NCI-H748 (cell line): ENCODE data around the gene MMP14.
A peak's percentile ranks its signal among the peaks of the same experiment; 100 is the strongest.
"Not testable (repeated sequence)": the region's sequence is repeated elsewhere in the genome, so short reads cannot be mapped to it uniquely, and the experiment has no call there.

Source experiments
- DNase-seq: peaks from one replicate; lab custom pipeline; 2025; ENCODE audit not compliant: unreplicated experiment; lab: John Stamatoyannopoulos, UW

MMP14 gene

GRCh38 chr14:22836301-22837113, at the start of gene MMP14:
Gene MMP14 (plus strand): TSS chr14:22836585. CDS start chr14:22836818, 233 bp downstream.
- peak; percentile 35 for DNase-seq

GRCh38 chr14:22786685-22787084, 49.7 kb upstream of the MMP14 start:
- no peak for DNase-seq

- DNase-seq = no peak
Measured at GRCh38 chr14:22791301-22791700, 45.1 kb upstream of the MMP14 start.

- no peak for DNase-seq
Measured at GRCh38 chr14:22792158-22792557, 44.2 kb upstream of the MMP14 start.

- DNase-seq = not testable (repeated sequence)
Measured at GRCh38 chr14:22793550-22793949, 42.8 kb upstream of the MMP14 start.

- DNase-seq = no peak
Measured at GRCh38 chr14:22793976-22794375, 42.4 kb upstream of the MMP14 start.

GRCh38 chr14:22794551-22794951, 41.8 kb upstream of the MMP14 start:
- no peak for DNase-seq

- no peak for DNase-seq
Measured at GRCh38 chr14:22796087-22796707, 40.2 kb upstream of the MMP14 start.

- no peak for DNase-seq
Measured at GRCh38 chr14:22797017-22797917, 39.1 kb upstream of the MMP14 start.

GRCh38 chr14:22798528-22798927, 37.9 kb upstream of the MMP14 start:
- no peak for DNase-seq

- no peak for DNase-seq
Measured at GRCh38 chr14:22800346-22800745, 36.0 kb upstream of the MMP14 start.

- no peak for DNase-seq
Measured at GRCh38 chr14:22801716-22802115, 34.7 kb upstream of the MMP14 start.

GRCh38 chr14:22802860-22803686, 33.3 kb upstream of the MMP14 start:
- no peak for DNase-seq

- no peak for DNase-seq
Measured at GRCh38 chr14:22803687-22803974, 32.8 kb upstream of the MMP14 start.

- DNase-seq = not testable (repeated sequence)
Measured at GRCh38 chr14:22805235-22805634, 31.1 kb upstream of the MMP14 start.

- no peak for DNase-seq
Measured at GRCh38 chr14:22807432-22808087, 28.8 kb upstream of the MMP14 start.

- no peak for DNase-seq
Measured at GRCh38 chr14:22808388-22809209, 27.8 kb upstream of the MMP14 start.

- no peak for DNase-seq
Measured at GRCh38 chr14:22811722-22812121, 24.7 kb upstream of the MMP14 start.

- no peak for DNase-seq
Measured at GRCh38 chr14:22812744-22813143, 23.6 kb upstream of the MMP14 start.
